RPMI7951 (cell line): Measurements from ENCODE around the gene HDAC6. TPM values are rescaled to one million over a fixed set of nuclear protein-coding genes. Genes with fewer than 3 reads are reported as not detected.
"Not testable (repeated sequence)": the region's sequence is repeated elsewhere in the genome, so short reads cannot be mapped to it uniquely, and the experiment has no call there.

Source experiments
- DNase-seq: peaks from one replicate; pipeline ENCODE4 v3.0.0-alpha.2; 2012; ENCODE audit warnings: low read depth
- total RNA-seq: library from RNA; depleted of rRNA; stranded (reverse); fragments of >200 nt; shearing (Covaris generic); gene quantifications from 2 replicates; pipeline ENCODE4 v1.2.3, GENCODE V29; 2014

The HDAC6 gene
- total RNA-seq, 1 experiment from 2014 or later, result 39.7 TPM

- no peak for DNase-seq
Measured at GRCh38 chrX:48824066-48824465, 22.2 kb downstream of the HDAC6 start.

- no peak for DNase-seq
Measured at GRCh38 chrX:48826135-48826875, 24.4 kb downstream of the HDAC6 start, which contains the start of gene ERAS. ERAS (plus strand) TSS chrX:48826513; CDS start chrX:48829124, 2,611 bp downstream.

- DNase-seq, result no peak
Measured at GRCh38 chrX:48826876-48827653, 25.2 kb downstream of the HDAC6 start.

- no peak for DNase-seq
Measured at GRCh38 chrX:48827654-48827968, 25.7 kb downstream of the HDAC6 start.

GRCh38 chrX:48829016-48829735 is 27.3 kb downstream of the HDAC6 start:
- DNase-seq, result no peak

GRCh38 chrX:48831136-48831908 is 29.5 kb downstream of the HDAC6 start:
- DNase-seq, result no peak

- peak; percentile 3 for DNase-seq
Measured at GRCh38 chrX:48831909-48832291, 30.0 kb downstream of the HDAC6 start.

GRCh38 chrX:48833542-48834138 is 31.8 kb downstream of the HDAC6 start:
- DNase-seq, result peak; percentile 6

- no peak for DNase-seq
Measured at GRCh38 chrX:48834383-48834709, 32.5 kb downstream of the HDAC6 start.

- DNase-seq, result no peak
Measured at GRCh38 chrX:48835524-48836329, 33.9 kb downstream of the HDAC6 start, which contains the start of gene PCSK1N. PCSK1N (minus strand) TSS chrX:48835610; CDS start chrX:48835532, 78 bp downstream.

GRCh38 chrX:48839686-48840085 is 37.8 kb downstream of the HDAC6 start:
- no peak for DNase-seq

- no peak for DNase-seq
Measured at GRCh38 chrX:48848847-48849246, 47.0 kb downstream of the HDAC6 start.

GRCh38 chrX:48852857-48853256 is 51.0 kb downstream of the HDAC6 start:
- DNase-seq, result no peak

- DNase-seq, result not testable (repeated sequence)
Measured at GRCh38 chrX:48853494-48853893, 51.6 kb downstream of the HDAC6 start.

- DNase-seq, result not testable (repeated sequence)
Measured at GRCh38 chrX:48854121-48854804, 52.4 kb downstream of the HDAC6 start.

- peak; percentile 53 for DNase-seq
Measured at GRCh38 chrX:48854898-48855297, 53.0 kb downstream of the HDAC6 start.

- DNase-seq, result peak; percentile 88
Measured at GRCh38 chrX:48864210-48864609, 62.3 kb downstream of the HDAC6 start.

GRCh38 chrX:48872017-48872416 is 70.2 kb downstream of the HDAC6 start:
- DNase-seq, result not testable (repeated sequence)
